ENCODE data around the gene RIPOR2. TPM values are rescaled to one million over a fixed set of nuclear protein-coding genes. Genes with fewer than 3 reads are reported as not detected.

RIPOR2 gene
- total RNA-seq, 1 experiment from 2014 or later, result 5.0 TPM

DNA sequence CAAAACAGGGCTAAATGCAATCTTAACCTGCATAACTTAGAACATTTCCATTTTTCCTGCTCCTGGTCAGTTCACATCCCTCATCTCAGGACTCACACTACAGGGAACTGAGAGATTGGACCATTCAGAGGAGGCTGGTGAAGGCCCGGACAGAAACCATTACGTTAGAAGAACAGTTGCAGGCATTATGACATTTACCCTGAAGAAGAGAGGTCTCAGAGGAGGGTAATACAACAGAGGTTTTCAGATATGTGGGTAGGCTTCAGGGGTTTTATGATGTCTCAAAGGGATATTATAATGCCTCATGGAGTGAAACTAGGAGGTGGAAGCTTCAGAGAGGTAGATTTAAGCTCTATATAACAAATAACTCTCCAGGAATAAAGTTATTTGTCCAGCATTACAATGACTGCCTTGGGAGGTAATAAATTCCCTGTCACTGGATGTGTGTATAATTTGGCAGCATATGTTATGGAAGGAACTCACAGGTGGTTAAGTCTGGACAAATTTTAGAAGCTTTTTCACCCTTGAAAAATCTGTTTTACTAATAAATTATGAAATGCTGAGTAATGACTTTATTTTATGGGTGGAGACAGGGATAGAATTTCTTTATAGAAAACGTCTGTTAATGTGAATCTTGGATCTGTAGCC lies 36.7 kb upstream of the RIPOR2 start:
- Histone ChIP-seq H3K4ac (ENCODE audit: low read depth, low read length) (no peak overlapping the region), H3K4me2 (ENCODE audit: insufficient read depth, insufficient read length, low read length) (no peak overlapping the region)
- peak overlapping the region in 1 of 3 experiments; percentile 57; a peak in 1 of 7 replicates for H3K27ac Mint-ChIP-seq

More for the DNA sequence above, 36.7 kb upstream of the RIPOR2 start:
- H3K4me1 ChIP-seq (ENCODE audit: insufficient read depth, low read length), result peaks cover 2% of the 10 kb centered on the region; the same call in 1 of the 2 replicates
- peaks cover 0 to 2% of the 10 kb centered on the region in 2 experiments; a peak in 1 of 5 replicates for H3K9me3 Mint-ChIP-seq
- H3K4me1 Mint-ChIP-seq, result peaks cover 23 to 30% of the 10 kb centered on the region in 2 experiments
- no peak overlapping the region for H3K56ac ChIP-seq (ENCODE audit: insufficient read length, low read depth, low read length)
- H2BK15ac ChIP-seq (ENCODE audit: low read depth, low read length), result no peak overlapping the region
- no peak overlapping the region for H2BK5ac ChIP-seq (ENCODE audit: insufficient read length, low read length)
- no peaks in the 10 kb centered on the region for H3K27me3 Mint-ChIP-seq (ENCODE audit: low read depth)
- no peak overlapping the region for H4K91ac ChIP-seq (ENCODE audit: insufficient read length, low read depth, low read length)
- no CpG with 5 or more reads among the region's 3 CpGs for WGBS (ENCODE audit: extremely low coverage, insufficient read length, low lambda C conversion rate)
- no peak overlapping the region for H2BK12ac ChIP-seq (ENCODE audit: insufficient read length, low read depth, low read length)
- H3K9me3 ChIP-seq (ENCODE audit: control insufficient read depth, low read depth, low read length), result no peaks in the 10 kb centered on the region
- no peaks in the 10 kb centered on the region for H3K79me1 ChIP-seq (ENCODE audit: insufficient read depth, low read depth, low read length, poor library complexity, severe bottlenecking)
- H3K18ac ChIP-seq (ENCODE audit: insufficient read length, low read depth, low read length), result no peak overlapping the region
- no peak overlapping the region for H3K9ac ChIP-seq (ENCODE audit: extremely low read depth, insufficient read length, low read length)
- H2AK5ac ChIP-seq (ENCODE audit: insufficient read length, low read length), result no peak overlapping the region
- H4K8ac ChIP-seq (replicated peaks; ENCODE audit: insufficient read length, low read depth, low read length), result no peak overlapping the region
- H4K20me1 ChIP-seq (ENCODE audit: control insufficient read depth, insufficient read depth, insufficient read length), result no peaks in the 10 kb centered on the region
- no peak overlapping the region for H2BK120ac ChIP-seq (ENCODE audit: low read depth, low read length, poor library complexity, severe bottlenecking)
- no peak overlapping the region for H3K23ac ChIP-seq (ENCODE audit: insufficient read length, low read depth, low read length)
- no peak overlapping the region for H2BK20ac ChIP-seq (ENCODE audit: low read depth, low read length, poor library complexity, severe bottlenecking)
- no peak overlapping the region for H3K14ac ChIP-seq (ENCODE audit: insufficient read depth, low read length)
- no peaks in the 10 kb centered on the region for H3K27me3 ChIP-seq (ENCODE audit: insufficient read depth, low read length)
- TF ChIP-seq, protein P1, sequence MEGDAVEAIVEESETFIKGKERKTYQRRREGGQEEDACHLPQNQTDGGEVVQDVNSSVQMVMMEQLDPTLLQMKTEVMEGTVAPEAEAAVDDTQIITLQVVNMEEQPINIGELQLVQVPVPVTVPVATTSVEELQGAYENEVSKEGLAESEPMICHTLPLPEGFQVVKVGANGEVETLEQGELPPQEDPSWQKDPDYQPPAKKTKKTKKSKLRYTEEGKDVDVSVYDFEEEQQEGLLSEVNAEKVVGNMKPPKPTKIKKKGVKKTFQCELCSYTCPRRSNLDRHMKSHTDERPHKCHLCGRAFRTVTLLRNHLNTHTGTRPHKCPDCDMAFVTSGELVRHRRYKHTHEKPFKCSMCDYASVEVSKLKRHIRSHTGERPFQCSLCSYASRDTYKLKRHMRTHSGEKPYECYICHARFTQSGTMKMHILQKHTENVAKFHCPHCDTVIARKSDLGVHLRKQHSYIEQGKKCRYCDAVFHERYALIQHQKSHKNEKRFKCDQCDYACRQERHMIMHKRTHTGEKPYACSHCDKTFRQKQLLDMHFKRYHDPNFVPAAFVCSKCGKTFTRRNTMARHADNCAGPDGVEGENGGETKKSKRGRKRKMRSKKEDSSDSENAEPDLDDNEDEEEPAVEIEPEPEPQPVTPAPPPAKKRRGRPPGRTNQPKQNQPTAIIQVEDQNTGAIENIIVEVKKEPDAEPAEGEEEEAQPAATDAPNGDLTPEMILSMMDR (conservative IDR thresholded peaks at IDR 0.05), result no peak
- no peak overlapping the region for H3T11ph ChIP-seq (ENCODE audit: low read length)
- H3K23me2 ChIP-seq (ENCODE audit: insufficient read length, low read depth, low read length, poor library complexity, severe bottlenecking), result no peaks in the 10 kb centered on the region
- no peak overlapping the region for H3K27ac ChIP-seq (ENCODE audit: insufficient read length, low read depth, low read length)
- H3K79me2 ChIP-seq (ENCODE audit: insufficient read depth, low read length), result no peaks in the 10 kb centered on the region
- H4K5ac ChIP-seq (ENCODE audit: insufficient read length, low read depth, low read length), result no peak overlapping the region
- H2AFZ ChIP-seq (ENCODE audit: low read length), result no peak overlapping the region
- no peak overlapping the region for H3K4me3 Mint-ChIP-seq
- no peak for DNase-seq
- peaks cover 0 to 3% (median 0%) of the 10 kb centered on the region in 3 experiments; a peak in 2 of 7 replicates for H3K36me3 Mint-ChIP-seq (ENCODE audit: insufficient read depth in 1 of 3, low read depth in 3 of 3)

All from H9 (cell line).